ENCODE results near the gene S100A7. TPM values are rescaled to one million over a fixed set of nuclear protein-coding genes. Genes with fewer than 3 reads are reported as not detected.
A peak's percentile ranks its signal among the peaks of the same experiment; 100 is the strongest.

Gene S100A7
- total and polyA plus RNA-seq, 4 donors: 0.47 TPM; not detected in 3

DNA sequence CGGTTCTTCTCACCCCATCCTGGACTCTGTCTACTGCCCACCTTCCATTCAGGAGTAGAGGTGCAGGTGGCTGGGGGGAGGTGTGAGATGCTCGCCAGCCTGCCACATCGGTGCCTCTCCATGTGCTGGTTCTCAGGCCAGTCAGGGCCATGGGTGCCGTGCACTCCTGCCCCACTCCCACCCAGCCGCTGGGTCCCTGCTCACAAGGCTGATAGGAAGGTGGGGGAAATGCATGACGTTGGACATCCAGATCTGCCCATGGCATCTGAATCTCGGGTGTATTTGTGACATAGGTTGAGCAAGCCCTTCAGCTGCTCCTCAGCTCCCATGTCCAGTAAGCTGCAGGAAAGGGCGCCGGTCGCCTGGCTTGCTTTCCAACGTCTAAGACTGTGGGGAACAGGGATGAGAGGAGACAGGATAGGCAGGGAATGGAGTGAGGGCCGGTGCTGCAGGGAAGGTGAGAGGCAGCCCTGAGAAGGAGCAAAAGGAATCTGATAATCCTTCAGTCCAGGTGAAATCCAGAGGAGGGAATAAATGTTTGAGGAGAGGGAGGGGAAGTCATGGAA, 32.3 kb downstream of the S100A7 start:
- H3K36me3 ChIP-seq (ENCODE audit: control insufficient read depth in 4 of 4, insufficient read depth in 4 of 4, low read length in 4 of 4): no peaks in the 10 kb centered on the region

DNA sequence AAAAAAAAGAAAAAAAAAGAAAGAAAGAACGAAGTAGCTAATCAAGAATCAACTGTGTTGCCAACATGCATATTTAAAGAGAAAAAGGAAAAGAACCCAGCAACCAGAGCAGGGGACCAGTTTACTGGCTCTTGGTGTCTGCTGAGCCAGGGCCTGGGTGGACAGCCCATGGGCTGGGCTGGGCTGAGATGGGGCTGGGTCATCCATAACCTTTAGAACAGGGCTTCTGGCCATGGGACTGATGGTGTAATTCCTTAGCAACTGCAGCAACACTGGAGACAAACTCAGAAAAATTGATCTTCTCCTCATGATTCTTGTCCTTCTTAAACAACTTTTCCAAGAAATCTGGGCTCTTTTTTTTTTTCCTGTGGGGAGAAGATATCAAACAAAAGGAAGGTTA, 33.6 kb downstream of the S100A7 start:
- Histone ChIP-seq H3K4me1 (ENCODE audit: control insufficient read depth in 5 of 5, insufficient read depth in 5 of 5, low read length in 5 of 5) (no peaks in the 10 kb centered on the region), H3K36me3 (ENCODE audit: control insufficient read depth in 4 of 4, insufficient read depth in 4 of 4, low read length in 4 of 4) (no peaks in the 10 kb centered on the region), H3K27me3 (ENCODE audit: control insufficient read depth in 3 of 3, insufficient read depth in 3 of 3, low read length in 2 of 3) (no peaks in the 10 kb centered on the region), H3K27ac (ENCODE audit: low read depth in 1 of 2, low read length in 1 of 2) (no peak overlapping the region), H3K4me3 (no peak overlapping the region), H3K9me3 (ENCODE audit: control insufficient read depth in 4 of 4, insufficient read depth in 3 of 4, low read length in 3 of 4) (peaks cover 0 to 3% (median 0%) of the 10 kb centered on the region in 4 donors), H3K9ac (ENCODE audit: insufficient read depth in 1 of 2, low read length in 2 of 2) (no peak overlapping the region)
- WGBS, 2 donors: 32 to 72% methylated on average over 1 of the region's 1 CpG
- DNase-seq (no peak), ATAC-seq (ENCODE audit: insufficient read depth, low FRiP score) (no peak)
- TF ChIP-seq, protein P1, sequence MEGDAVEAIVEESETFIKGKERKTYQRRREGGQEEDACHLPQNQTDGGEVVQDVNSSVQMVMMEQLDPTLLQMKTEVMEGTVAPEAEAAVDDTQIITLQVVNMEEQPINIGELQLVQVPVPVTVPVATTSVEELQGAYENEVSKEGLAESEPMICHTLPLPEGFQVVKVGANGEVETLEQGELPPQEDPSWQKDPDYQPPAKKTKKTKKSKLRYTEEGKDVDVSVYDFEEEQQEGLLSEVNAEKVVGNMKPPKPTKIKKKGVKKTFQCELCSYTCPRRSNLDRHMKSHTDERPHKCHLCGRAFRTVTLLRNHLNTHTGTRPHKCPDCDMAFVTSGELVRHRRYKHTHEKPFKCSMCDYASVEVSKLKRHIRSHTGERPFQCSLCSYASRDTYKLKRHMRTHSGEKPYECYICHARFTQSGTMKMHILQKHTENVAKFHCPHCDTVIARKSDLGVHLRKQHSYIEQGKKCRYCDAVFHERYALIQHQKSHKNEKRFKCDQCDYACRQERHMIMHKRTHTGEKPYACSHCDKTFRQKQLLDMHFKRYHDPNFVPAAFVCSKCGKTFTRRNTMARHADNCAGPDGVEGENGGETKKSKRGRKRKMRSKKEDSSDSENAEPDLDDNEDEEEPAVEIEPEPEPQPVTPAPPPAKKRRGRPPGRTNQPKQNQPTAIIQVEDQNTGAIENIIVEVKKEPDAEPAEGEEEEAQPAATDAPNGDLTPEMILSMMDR (IDR thresholded peaks at IDR 0.05; ENCODE audit: control extremely low read depth, extremely low read depth): no peak

More for the DNA sequence above, 32.3 kb downstream of the S100A7 start:
- WGBS, 2 donors: 67 to 79% methylated on average over 12 of the region's 12 CpGs
- H3K4me3 ChIP-seq: no peak overlapping the region
- peaks cover 0 to 5% (median 0%) of the 10 kb centered on the region in 4 donors for H3K9me3 ChIP-seq (ENCODE audit: control insufficient read depth in 4 of 4, insufficient read depth in 3 of 4, low read length in 3 of 4)
- TF ChIP-seq, protein P1 (IDR thresholded peaks at IDR 0.05; ENCODE audit: control extremely low read depth, extremely low read depth): no peak
- no peaks in the 10 kb centered on the region for H3K4me1 ChIP-seq (ENCODE audit: control insufficient read depth in 5 of 5, insufficient read depth in 5 of 5, low read length in 5 of 5)
- no peaks in the 10 kb centered on the region for H3K27me3 ChIP-seq (ENCODE audit: control insufficient read depth in 3 of 3, insufficient read depth in 3 of 3, low read length in 2 of 3)
- H3K27ac ChIP-seq (ENCODE audit: low read depth in 1 of 2, low read length in 1 of 2): no peak overlapping the region
- ATAC-seq (ENCODE audit: insufficient read depth, low FRiP score) (no peak), DNase-seq (no peak)
- H3K9ac ChIP-seq (ENCODE audit: insufficient read depth in 1 of 2, low read length in 2 of 2): no peak overlapping the region

DNA sequence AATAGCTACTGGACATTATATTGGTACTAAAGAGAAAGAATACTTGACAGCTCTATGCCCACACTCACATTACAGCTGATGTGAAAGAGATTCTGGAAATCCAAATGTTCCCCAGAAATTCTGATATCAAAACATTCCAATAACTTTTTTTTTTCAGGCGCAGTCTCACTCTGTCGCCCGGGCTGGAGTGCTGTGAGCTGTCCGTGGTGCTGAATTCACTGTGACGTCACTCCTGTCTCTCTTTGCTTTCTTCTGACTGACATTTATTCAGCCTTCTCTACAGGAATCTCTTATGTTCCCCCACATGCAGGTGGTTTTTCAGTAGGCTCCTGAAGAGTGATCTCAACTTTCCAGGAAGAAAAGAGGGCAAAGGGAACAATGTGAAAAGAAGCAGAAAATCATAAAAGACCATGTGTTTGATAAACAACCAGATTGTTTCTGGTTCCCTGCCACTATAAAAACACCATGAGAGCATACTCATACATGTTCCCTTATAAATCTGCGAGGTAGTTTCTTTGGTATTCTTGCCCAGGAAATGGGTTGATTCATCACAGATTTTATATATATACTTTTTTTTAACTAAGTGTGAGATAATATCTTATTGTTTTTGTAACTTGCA, 37.9 kb downstream of the S100A7 start:
- H3K27me3 ChIP-seq (ENCODE audit: control insufficient read depth in 3 of 3, insufficient read depth in 3 of 3, low read length in 2 of 3): no peaks in the 10 kb centered on the region
- 7 to 8% methylated on average over 6 of the region's 6 CpGs for WGBS, 2 donors
- H3K27ac ChIP-seq (ENCODE audit: low read depth in 1 of 2, low read length in 1 of 2): no peak overlapping the region

More for the DNA sequence above, 37.9 kb downstream of the S100A7 start:
- peaks cover 0 to 4% (median 0%) of the 10 kb centered on the region in 4 donors for H3K9me3 ChIP-seq (ENCODE audit: control insufficient read depth in 4 of 4, insufficient read depth in 3 of 4, low read length in 3 of 4)
- H3K9ac ChIP-seq (ENCODE audit: insufficient read depth in 1 of 2, low read length in 2 of 2): no peak overlapping the region
- H3K36me3 ChIP-seq (ENCODE audit: control insufficient read depth in 4 of 4, insufficient read depth in 4 of 4, low read length in 4 of 4): no peaks in the 10 kb centered on the region
- TF ChIP-seq, protein P1 (IDR thresholded peaks at IDR 0.05; ENCODE audit: control extremely low read depth, extremely low read depth): no peak
- ATAC-seq (ENCODE audit: insufficient read depth, low FRiP score) (peak; percentile 72), DNase-seq (peak; percentile 85 to 89 (median 86))
- no peaks in the 10 kb centered on the region for H3K4me1 ChIP-seq (ENCODE audit: control insufficient read depth in 5 of 5, insufficient read depth in 5 of 5, low read length in 5 of 5)
- H3K4me3 ChIP-seq: no peak overlapping the region

Measured in lung (tissue), 12 donors.